H9 (cell line): Measurements from ENCODE around the gene RWDD4. TPM values are rescaled to one million over a fixed set of nuclear protein-coding genes. Genes with fewer than 3 reads are reported as not detected.

Source experiments
- DNase-seq: peaks from one replicate; pipeline ENCODE4 v3.0.0-alpha.2; 2017
- H2AFZ ChIP-seq: one replicate; pipeline ENCODE4 v1.6.1; 2013; ENCODE audit warnings: mild to moderate bottlenecking, low read length, control low read depth, moderate library complexity
- H2AK5ac ChIP-seq: 2 replicates; pipeline ENCODE4 v1.6.1; 2013; ENCODE audit warnings: low read length, control low read depth, mixed read lengths; ENCODE audit not compliant: insufficient read length
- H2BK120ac ChIP-seq: one replicate; pipeline ENCODE4 v1.6.1; 2013; ENCODE audit warnings: low read depth, mild to moderate bottlenecking, low read length, control low read depth, inconsistent platforms; ENCODE audit not compliant: poor library complexity, severe bottlenecking
- H2BK12ac ChIP-seq: 2 replicates; pipeline ENCODE4 v1.6.1; 2013; ENCODE audit warnings: low read length, control low read depth, mixed read lengths, low read depth; ENCODE audit not compliant: insufficient read length
- H2BK15ac ChIP-seq: 2 replicates; pipeline ENCODE4 v1.6.1; 2013; ENCODE audit warnings: low read depth, low read length, control low read depth
- H2BK20ac ChIP-seq: one replicate; pipeline ENCODE4 v1.6.1; 2013; ENCODE audit warnings: low read depth, mild to moderate bottlenecking, low read length, control low read depth, inconsistent platforms; ENCODE audit not compliant: poor library complexity, severe bottlenecking
- H2BK5ac ChIP-seq: 2 replicates; pipeline ENCODE4 v1.6.1; 2013; ENCODE audit warnings: low read length, control low read depth, mixed read lengths; ENCODE audit not compliant: insufficient read length
- H3K14ac ChIP-seq: 2 replicates; pipeline ENCODE4 v1.6.1; 2013; ENCODE audit warnings: low read length, control low read depth; ENCODE audit not compliant: insufficient read depth
- H3K18ac ChIP-seq: 2 replicates; pipeline ENCODE4 v1.6.1; 2013; ENCODE audit warnings: low read depth, mild to moderate bottlenecking, mixed read lengths, low read length, control low read depth; ENCODE audit not compliant: insufficient read length
- H3K23ac ChIP-seq: 2 replicates; pipeline ENCODE4 v1.6.1; 2013; ENCODE audit warnings: low read length, control low read depth, mixed read lengths, low read depth; ENCODE audit not compliant: insufficient read length
- H3K23me2 ChIP-seq: 2 replicates; pipeline ENCODE4 v1.6.1; 2013; ENCODE audit warnings: low read depth, mild to moderate bottlenecking, mixed read lengths, low read length, control low read depth; ENCODE audit not compliant: insufficient read length, poor library complexity, severe bottlenecking
- H3K27ac ChIP-seq: 2 replicates; pipeline ENCODE4 v1.5.1; 2013; ENCODE audit warnings: low read length, control low read depth, mixed read lengths, low read depth; ENCODE audit not compliant: insufficient read length
- H3K27me3 ChIP-seq: 2 replicates; pipeline ENCODE4 v1.6.1; 2013; ENCODE audit warnings: low read length, control low read depth, inconsistent platforms; ENCODE audit not compliant: insufficient read depth
- H3K4ac ChIP-seq: 2 replicates; pipeline ENCODE4 v1.6.1; 2013; ENCODE audit warnings: low read depth, mild to moderate bottlenecking, control low read depth, inconsistent platforms, low read length, moderate library complexity
- H3K4me1 ChIP-seq: 2 replicates; pipeline ENCODE4 v1.6.1; 2013; ENCODE audit warnings: low read length, control low read depth, inconsistent platforms; ENCODE audit not compliant: insufficient read depth
- H3K4me2 ChIP-seq: 2 replicates; pipeline ENCODE4 v1.6.1; 2013; ENCODE audit warnings: low read length, control low read depth, mixed read lengths; ENCODE audit not compliant: insufficient read length, insufficient read depth
- H3K56ac ChIP-seq: 2 replicates; pipeline ENCODE4 v1.6.1; 2013; ENCODE audit warnings: low read depth, mild to moderate bottlenecking, mixed read lengths, low read length, control low read depth; ENCODE audit not compliant: insufficient read length
- H3K79me1 ChIP-seq: 2 replicates; pipeline ENCODE4 v1.6.1; 2013; ENCODE audit warnings: low read depth, mild to moderate bottlenecking, moderate library complexity, low read length, control low read depth, inconsistent platforms; ENCODE audit not compliant: insufficient read depth, poor library complexity, severe bottlenecking
- H3K79me2 ChIP-seq: 2 replicates; pipeline ENCODE4 v1.6.1; 2013; ENCODE audit warnings: low read length, control low read depth, inconsistent platforms; ENCODE audit not compliant: insufficient read depth
- H3K9ac ChIP-seq: 2 replicates; pipeline ENCODE4 v1.6.1; 2013; ENCODE audit warnings: low read length, control low read depth, mixed read lengths; ENCODE audit not compliant: insufficient read length; ENCODE audit errors: extremely low read depth
- H3K9me3 ChIP-seq: one replicate; pipeline ENCODE4 v1.6.1; 2013; ENCODE audit warnings: low read depth, low read length, inconsistent platforms; ENCODE audit not compliant: control insufficient read depth
- H3T11ph ChIP-seq: one replicate; pipeline ENCODE4 v1.6.1; 2013; ENCODE audit warnings: mild to moderate bottlenecking, low read length, control low read depth, inconsistent platforms
- H4K20me1 ChIP-seq: one replicate; pipeline ENCODE4 v1.6.1; 2013; ENCODE audit not compliant: control insufficient read depth, insufficient read length, insufficient read depth
- H4K5ac ChIP-seq: 2 replicates; pipeline ENCODE4 v1.6.1; 2013; ENCODE audit warnings: low read depth, mild to moderate bottlenecking, mixed read lengths, low read length, control low read depth; ENCODE audit not compliant: insufficient read length
- H4K8ac ChIP-seq: replicated peaks from 2 replicates; pipeline ENCODE4 v1.6.1; 2013; ENCODE audit warnings: low read length, control low read depth, mixed read lengths, low read depth; ENCODE audit not compliant: insufficient read length
- H4K91ac ChIP-seq: 2 replicates; pipeline ENCODE4 v1.6.1; 2013; ENCODE audit warnings: low read depth, mild to moderate bottlenecking, moderate library complexity, mixed read lengths, low read length, control low read depth; ENCODE audit not compliant: insufficient read length
- H3K27ac Mint-ChIP-seq, 3 experiments: 2 replicates in 2 of 3; 3 replicates in 1 of 3; pipeline ENCODE4 v1.8.0; 2020 to 2021; ENCODE audit warnings: mixed read lengths in 3 of 3, mild to moderate bottlenecking in 1 of 3, moderate library complexity in 1 of 3
- H3K27me3 Mint-ChIP-seq: 2 replicates; pipeline ENCODE4 v1.8.0; 2021; ENCODE audit warnings: low read depth, mild to moderate bottlenecking, moderate library complexity, mixed read lengths
- H3K36me3 Mint-ChIP-seq, 3 experiments: 2 replicates in 2 of 3; 3 replicates in 1 of 3; pipeline ENCODE4 v1.8.0; 2020 to 2021; ENCODE audit warnings: low read depth in 3 of 3, mixed read lengths in 3 of 3; ENCODE audit not compliant: insufficient read depth in 1 of 3
- H3K4me1 Mint-ChIP-seq, 2 experiments: 2 replicates each; pipeline ENCODE4 v1.8.0; 2020; ENCODE audit warnings: mixed read lengths in 2 of 2
- H3K4me3 Mint-ChIP-seq, 2 experiments: 2 replicates in 1 of 2; 3 replicates in 1 of 2; pipeline ENCODE4 v1.8.0; 2020 to 2021; ENCODE audit warnings: mild to moderate bottlenecking in 2 of 2, mixed read lengths in 2 of 2, moderate library complexity in 1 of 2
- H3K9me3 Mint-ChIP-seq, 2 experiments: 2 replicates in 1 of 2; 3 replicates in 1 of 2; pipeline ENCODE4 v1.8.0; 2020; ENCODE audit warnings: mild to moderate bottlenecking in 2 of 2, mixed read lengths in 2 of 2, moderate library complexity in 1 of 2
- WGBS: extraction: QIAGEN DNeasy Blood & Tissue Kit; methylation state at CpG from one replicate; pipeline ENCODE4 v1.1.7; 2013; ENCODE audit warnings: missing lambda C conversion rate, low lambda C conversion rate, mixed read lengths; ENCODE audit not compliant: insufficient read length; ENCODE audit errors: extremely low coverage; 5-methylcytosine and 5-hydroxymethylcytosine counted together
- total RNA-seq: library from RNA; stranded (reverse); gene quantifications from 2 replicates; pipeline ENCODE4 v1.2.1, GENCODE V29; 2021
- TF ChIP-seq, protein P1 (sequence below): fragments of 200-600 bp; sonication (generic); conservative IDR thresholded peaks from 3 replicates; pipeline ENCODE4 v1.8.0; 2021; ENCODE audit warnings: antibody characterized with exemption, mild to moderate bottlenecking

The RWDD4 gene
- total RNA-seq, 1 experiment from 2014 or later: 17.8 TPM

GRCh38 chr4:183681119-183681518, 22.1 kb upstream of the RWDD4 start:
- Histone ChIP-seq H3K56ac (no peak overlapping the region), H4K5ac (no peak overlapping the region), H4K20me1 (no peaks in the 10 kb centered on the region), H2BK12ac (no peak overlapping the region), H2AK5ac (no peak overlapping the region), H3K23ac (no peak overlapping the region), H3K23me2 (no peaks in the 10 kb centered on the region), H3K14ac (no peak overlapping the region), H2BK120ac (no peak overlapping the region), H3K79me1 (no peaks in the 10 kb centered on the region), H3K4me1 (no peaks in the 10 kb centered on the region), H3K4ac (no peak overlapping the region), H3K18ac (no peak overlapping the region), H3K9ac (no peak overlapping the region), H2BK5ac (no peak overlapping the region), H3T11ph (no peak overlapping the region), H3K79me2 (no peaks in the 10 kb centered on the region), H3K4me2 (no peak overlapping the region), H3K27me3 (no peaks in the 10 kb centered on the region), H3K27ac (no peak overlapping the region), H4K8ac (no peak overlapping the region), H2BK20ac (no peak overlapping the region), H4K91ac (no peak overlapping the region), H3K9me3 (no peaks in the 10 kb centered on the region), H2BK15ac (no peak overlapping the region), H2AFZ (no peak overlapping the region)
- no CpG with 5 or more reads among the region's 4 CpGs for WGBS
- H3K9me3 Mint-ChIP-seq: no peaks in the 10 kb centered on the region
- TF ChIP-seq, protein P1, sequence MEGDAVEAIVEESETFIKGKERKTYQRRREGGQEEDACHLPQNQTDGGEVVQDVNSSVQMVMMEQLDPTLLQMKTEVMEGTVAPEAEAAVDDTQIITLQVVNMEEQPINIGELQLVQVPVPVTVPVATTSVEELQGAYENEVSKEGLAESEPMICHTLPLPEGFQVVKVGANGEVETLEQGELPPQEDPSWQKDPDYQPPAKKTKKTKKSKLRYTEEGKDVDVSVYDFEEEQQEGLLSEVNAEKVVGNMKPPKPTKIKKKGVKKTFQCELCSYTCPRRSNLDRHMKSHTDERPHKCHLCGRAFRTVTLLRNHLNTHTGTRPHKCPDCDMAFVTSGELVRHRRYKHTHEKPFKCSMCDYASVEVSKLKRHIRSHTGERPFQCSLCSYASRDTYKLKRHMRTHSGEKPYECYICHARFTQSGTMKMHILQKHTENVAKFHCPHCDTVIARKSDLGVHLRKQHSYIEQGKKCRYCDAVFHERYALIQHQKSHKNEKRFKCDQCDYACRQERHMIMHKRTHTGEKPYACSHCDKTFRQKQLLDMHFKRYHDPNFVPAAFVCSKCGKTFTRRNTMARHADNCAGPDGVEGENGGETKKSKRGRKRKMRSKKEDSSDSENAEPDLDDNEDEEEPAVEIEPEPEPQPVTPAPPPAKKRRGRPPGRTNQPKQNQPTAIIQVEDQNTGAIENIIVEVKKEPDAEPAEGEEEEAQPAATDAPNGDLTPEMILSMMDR: no peak
- no peak overlapping the region for H3K4me3 Mint-ChIP-seq
- no peak for DNase-seq
- peaks cover 13 to 65% (median 61%) of the 10 kb centered on the region in 3 experiments for H3K36me3 Mint-ChIP-seq
- no peaks in the 10 kb centered on the region for H3K4me1 Mint-ChIP-seq
- H3K27me3 Mint-ChIP-seq: no peaks in the 10 kb centered on the region
- H3K27ac Mint-ChIP-seq: no peak overlapping the region
